ENCODE measurements around the gene NFE2L2. TPM values are rescaled to one million over a fixed set of nuclear protein-coding genes. Genes with fewer than 3 reads are reported as not detected.

Gene NFE2L2
- total and polyA plus RNA-seq, 9 of the 15 experiments (the other 6 are each of a cell fraction or from before 2014, with no cell fraction given): 29.3 to 120 (median 59.3) TPM

- TF ChIP-seq ZNF398 (CRISPR knock-in tag; IDR thresholded peaks at IDR 0.05) (no peak), USF2 (CRISPR knock-in tag; IDR thresholded peaks at IDR 0.05) (no peak), ZBTB34 (CRISPR knock-in tag; IDR thresholded peaks at IDR 0.05) (no peak), EWSR1 (IDR thresholded peaks at IDR 0.05; ENCODE audit: borderline replicate concordance, low read depth, partially characterized antibody) (no peak), U2AF1 (optimal IDR thresholded peaks at IDR 0.05; ENCODE audit: low read depth, low read length) (no peak)
These were observed 11.2 kb upstream of the NFE2L2 start (continued) for GRCh38 chr2:177275743-177276055.

All from K562 (cell line).